Tibial artery (tissue), 4 donors: ENCODE results near the gene TCFL5.

Experiments used
- DNase-seq, 2 donors: peaks; one replicate each; pipeline ENCODE4 v3.0.0-alpha.2; 2019
- H3K27ac ChIP-seq, 2 donors: fragments of 200-600 bp; sonication (generic) in 1 of 2; 1 replicate in 1 of 2; 2 replicates in 1 of 2; pipeline ENCODE4 v1.5.1; 2018 to 2019; ENCODE audit warnings: mild to moderate bottlenecking in 1 of 2
- H3K27me3 ChIP-seq, 2 donors: fragments of 200-600 bp; sonication (generic) in 1 of 2; one replicate each; pipeline versions ENCODE4 v1.5.1 to v1.6.0; 2016 to 2019
- H3K36me3 ChIP-seq, 3 donors: fragments of 200-600 bp; sonication (generic) in 2 of 3; one replicate each; pipeline ENCODE4 v1.5.1; 2016 to 2019; ENCODE audit warnings: mild to moderate bottlenecking in 2 of 3
- H3K4me1 ChIP-seq, 4 donors: fragments of 200-600 bp; sonication (generic) in 2 of 4; 1 replicate in 3 of 4; 2 replicates in 1 of 4; pipeline ENCODE4 v1.5.1; 2016 to 2019
- H3K4me3 ChIP-seq, 2 donors: fragments of 200-600 bp; sonication (generic) in 1 of 2; 1 replicate in 1 of 2; 2 replicates in 1 of 2; pipeline ENCODE4 v1.5.1; 2018 to 2019; ENCODE audit warnings: mild to moderate bottlenecking in 2 of 2
- H3K9me3 ChIP-seq, 3 donors: fragments of 200-600 bp; sonication (generic) in 1 of 3; one replicate each; pipeline ENCODE4 v1.5.1; 2016 to 2019
- CTCF ChIP-seq, 2 experiments: fragments of 200-600 bp in 1 of 2; fragments of 450-650 bp in 1 of 2; IDR thresholded peaks; one replicate each; pipeline ENCODE4 v1.5.1; 2017 to 2019; ENCODE audit warnings: antibody characterized with exemption in 2 of 2, mild to moderate bottlenecking in 1 of 2, moderate library complexity in 1 of 2
- intact Hi-C: fragments of 100-400 bp; cut with DNase I; formaldehyde crosslinking; loops from one replicate; pipeline ENCODE4 v1.15.0; 2023; ENCODE audit warnings: low total_unique reads

TCFL5 gene

DNA sequence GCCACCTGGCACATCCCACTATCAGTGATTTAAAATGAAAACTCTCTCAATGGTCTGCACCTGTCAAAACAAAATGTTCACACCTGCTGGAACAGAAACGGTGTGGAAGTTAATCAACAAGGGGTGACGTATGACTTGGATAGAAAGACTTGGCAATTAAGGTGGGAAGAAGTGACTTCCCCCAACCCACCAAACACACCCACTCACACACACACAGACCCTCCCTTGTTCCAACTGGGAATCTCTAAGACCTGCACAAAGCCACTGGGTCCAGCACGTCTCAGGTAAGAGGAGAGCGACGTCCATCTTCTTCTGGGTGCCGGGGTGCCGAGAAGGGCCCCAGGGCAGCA lies 25.1 kb upstream of the TCFL5 start:
- Histone ChIP-seq H3K27ac (no peak overlapping the region), H3K4me3 (no peak overlapping the region), H3K36me3 (peaks cover 38 to 67% (median 53%) of the 10 kb centered on the region in 3 donors), H3K27me3 (no peaks in the 10 kb centered on the region), H3K4me1 (peaks cover 0 to 6% (median 0%) of the 10 kb centered on the region in 4 donors), H3K9me3 (no peaks in the 10 kb centered on the region)
- intact Hi-C loops: no loop called here
- no peak for DNase-seq
- no peak for TF ChIP-seq CTCF (IDR thresholded peaks at IDR 0.05)

- DNase-seq: no peak
- Histone ChIP-seq H3K27me3 (no peaks in the 10 kb centered on the region), H3K36me3 (peaks cover 38 to 67% (median 53%) of the 10 kb centered on the region in 3 donors), H3K9me3 (no peaks in the 10 kb centered on the region), H3K4me3 (no peak overlapping the region), H3K27ac (no peak overlapping the region), H3K4me1 (peaks cover 0 to 6% (median 0%) of the 10 kb centered on the region in 4 donors)
- no peak for TF ChIP-seq CTCF (IDR thresholded peaks at IDR 0.05)
- intact Hi-C loops: no loop called here
Measured at GRCh38 chr20:62885896-62886708, 24.5 kb upstream of the TCFL5 start.

- Histone ChIP-seq H3K27ac (no peak overlapping the region), H3K4me1 (peaks cover 0 to 6% (median 0%) of the 10 kb centered on the region in 4 donors), H3K9me3 (no peaks in the 10 kb centered on the region), H3K27me3 (no peaks in the 10 kb centered on the region), H3K4me3 (no peak overlapping the region), H3K36me3 (peaks cover 37 to 67% (median 53%) of the 10 kb centered on the region in 3 donors)
- intact Hi-C loops: no loop called here
- DNase-seq: no peak
- no peak for TF ChIP-seq CTCF (IDR thresholded peaks at IDR 0.05)
Measured at GRCh38 chr20:62885046-62885895, 23.6 kb upstream of the TCFL5 start.

DNA sequence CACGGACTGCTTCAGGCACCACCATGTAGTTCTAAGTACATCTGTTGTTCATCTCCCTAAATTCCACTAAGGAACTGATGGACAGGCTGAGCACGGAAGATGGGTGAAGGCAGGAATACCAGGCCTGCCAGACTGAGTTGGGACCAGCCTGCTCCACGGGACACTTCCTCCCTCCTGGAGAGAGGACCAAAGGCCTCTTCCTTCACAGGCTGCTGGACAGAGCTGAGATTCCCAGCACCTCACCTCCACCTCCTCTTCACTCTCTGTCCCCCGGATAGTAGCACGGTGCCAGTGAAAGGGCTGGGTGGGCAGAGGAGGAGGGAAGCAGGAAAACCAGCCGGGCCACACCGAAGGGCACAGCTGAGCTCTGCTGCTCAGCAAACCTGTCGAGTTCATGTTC lies 22.9 kb upstream of the TCFL5 start:
- H3K36me3 ChIP-seq: peaks cover 30 to 67% (median 49%) of the 10 kb centered on the region in 3 donors
- no peak overlapping the region for H3K4me3 ChIP-seq
- TF ChIP-seq CTCF (IDR thresholded peaks at IDR 0.05): no peak
- no peak for DNase-seq
- intact Hi-C loops: no loop called here
- H3K9me3 ChIP-seq: no peaks in the 10 kb centered on the region
- H3K27me3 ChIP-seq: no peaks in the 10 kb centered on the region
- H3K27ac ChIP-seq: no peak overlapping the region
- H3K4me1 ChIP-seq: peaks cover 0 to 6% (median 0%) of the 10 kb centered on the region in 4 donors

- intact Hi-C loops: no loop called here
- no peak for DNase-seq
- no peak overlapping the region for H3K4me3 ChIP-seq
- peaks cover under 1 to 4% (median 2%) of the 10 kb centered on the region in 4 donors for H3K4me1 ChIP-seq
- H3K9me3 ChIP-seq: no peaks in the 10 kb centered on the region
- H3K27ac ChIP-seq: no peak overlapping the region
- H3K36me3 ChIP-seq: peaks cover 17 to 51% (median 27%) of the 10 kb centered on the region in 3 donors
- no peak for TF ChIP-seq CTCF (IDR thresholded peaks at IDR 0.05)
- no peaks in the 10 kb centered on the region for H3K27me3 ChIP-seq
Measured at GRCh38 chr20:62882426-62882825, 20.8 kb upstream of the TCFL5 start.
